ENCODE data around the gene SLAMF6.
"Not testable (repeated sequence)": the region's sequence is repeated elsewhere in the genome, so short reads cannot be mapped to it uniquely, and the experiment has no call there.

GRCh38 chr1:160563230-160563629 is 40.2 kb upstream of the SLAMF6 start:
- not testable (repeated sequence) for TF ChIP-seq CTCF (IDR thresholded peaks at IDR 0.05; ENCODE audit: low read length); EZH2 (optimal IDR thresholded peaks at IDR 0.05; ENCODE audit: low read depth, low read length); EZH2phosphoT487 (IDR thresholded peaks at IDR 0.05; ENCODE audit: low read length)
